Cerebellar nuclear complex (tissue), 1 donor: Measurements from ENCODE around the gene ARHGAP26.

Source experiments
- DNase-seq, 2 experiments: peaks; one replicate each; lab custom pipeline; 2025; lab: John Stamatoyannopoulos, UW

ARHGAP26 gene

DNA sequence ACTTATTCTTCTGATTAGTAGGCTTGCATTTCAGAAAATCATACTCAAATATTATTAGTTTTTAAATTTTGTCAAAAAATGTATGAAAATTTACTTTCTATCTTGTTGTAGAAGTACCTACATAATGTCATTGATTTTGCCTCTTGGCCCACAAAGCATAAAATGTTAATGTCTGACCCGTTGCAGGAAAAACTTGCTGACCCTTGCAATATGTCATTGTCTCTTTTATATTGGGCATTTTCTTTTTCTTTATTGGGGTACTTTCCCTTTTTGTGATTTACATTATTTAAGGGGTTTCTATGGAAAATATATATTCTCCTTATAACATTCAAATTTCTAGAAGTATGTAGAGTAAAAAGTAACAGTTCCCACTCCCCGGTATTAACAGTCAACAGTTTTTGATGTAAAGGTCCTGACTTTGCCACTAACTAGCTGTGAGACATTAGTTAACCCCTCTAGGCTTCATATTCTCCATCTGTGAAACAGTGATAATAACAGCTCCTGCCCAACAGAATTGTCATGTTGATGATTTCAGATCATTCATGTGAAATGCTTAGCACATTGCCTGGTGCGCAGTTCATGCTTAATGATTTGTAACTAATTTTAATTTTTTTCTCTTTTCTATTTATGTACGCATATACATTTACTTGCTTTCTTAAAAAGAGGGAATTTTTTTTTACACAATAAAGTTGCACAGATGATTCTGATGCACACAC lies 243.2 kb downstream of the ARHGAP26 start:
- no peak for DNase-seq

DNA sequence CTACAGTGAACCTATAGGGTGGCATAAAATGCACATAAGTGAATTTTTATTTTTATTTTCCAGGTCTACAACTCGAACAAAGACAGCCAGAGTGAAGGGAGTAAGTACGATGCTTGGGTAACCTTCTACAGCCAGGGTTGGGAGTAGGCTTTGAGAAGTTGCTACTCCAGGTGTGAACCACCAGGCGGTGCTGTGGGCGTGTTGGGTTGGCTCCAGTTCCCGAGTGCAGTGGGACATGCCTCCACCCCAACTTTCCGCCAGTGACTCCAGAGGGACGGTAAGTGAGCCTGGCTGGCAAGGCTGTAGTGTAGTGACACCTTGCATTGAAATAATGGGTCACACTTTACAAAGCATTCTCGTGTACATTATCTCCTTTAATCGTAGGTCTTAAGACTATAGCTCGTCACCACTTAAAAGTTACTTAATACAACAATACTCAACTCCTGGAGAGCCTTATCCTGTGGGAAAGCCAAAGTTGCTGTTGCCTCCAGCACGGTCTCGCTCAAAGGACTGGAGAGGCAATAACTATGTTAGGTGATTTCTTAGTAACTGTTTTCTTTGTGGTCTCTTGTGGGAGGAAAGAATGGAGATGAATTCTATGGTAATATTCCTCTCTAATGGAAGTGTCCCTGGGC lies 244.0 kb downstream of the ARHGAP26 start:
- no peak for DNase-seq

DNA sequence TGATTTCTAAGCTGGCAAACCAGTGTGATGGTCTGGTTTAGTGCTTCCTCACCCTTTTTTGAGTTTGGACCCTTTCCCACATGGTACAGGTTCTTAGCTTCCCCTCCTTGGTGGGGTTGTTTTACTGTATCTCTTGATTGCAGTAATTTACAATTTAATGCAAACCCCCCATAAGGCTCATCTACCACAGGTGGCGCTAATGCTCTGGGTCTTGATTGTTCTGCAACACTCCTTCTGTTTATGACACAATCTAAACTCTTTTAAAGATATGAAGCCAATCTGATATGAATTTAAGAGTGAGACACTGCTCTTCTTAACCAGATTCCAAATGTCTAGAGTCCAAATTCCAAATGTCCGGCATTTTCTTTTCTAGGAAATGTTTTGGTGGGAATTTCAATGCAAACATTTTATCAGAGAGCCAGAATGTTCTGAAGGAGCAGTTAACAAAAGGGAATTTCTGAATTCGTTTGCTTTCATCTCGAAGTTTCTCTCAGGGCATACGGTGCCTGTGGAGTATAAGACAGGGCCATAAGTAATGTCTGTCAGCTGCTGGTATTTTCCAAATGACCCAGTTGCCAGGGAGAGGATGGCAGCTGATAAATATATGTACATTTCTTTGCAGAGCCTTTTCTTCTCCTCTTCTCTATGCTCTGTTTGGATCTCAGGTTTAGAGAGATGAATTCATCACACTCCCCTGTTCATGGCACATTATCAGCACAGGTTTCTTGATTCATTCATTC lies 246.8 kb downstream of the ARHGAP26 start:
- DNase-seq, result no peak

DNA sequence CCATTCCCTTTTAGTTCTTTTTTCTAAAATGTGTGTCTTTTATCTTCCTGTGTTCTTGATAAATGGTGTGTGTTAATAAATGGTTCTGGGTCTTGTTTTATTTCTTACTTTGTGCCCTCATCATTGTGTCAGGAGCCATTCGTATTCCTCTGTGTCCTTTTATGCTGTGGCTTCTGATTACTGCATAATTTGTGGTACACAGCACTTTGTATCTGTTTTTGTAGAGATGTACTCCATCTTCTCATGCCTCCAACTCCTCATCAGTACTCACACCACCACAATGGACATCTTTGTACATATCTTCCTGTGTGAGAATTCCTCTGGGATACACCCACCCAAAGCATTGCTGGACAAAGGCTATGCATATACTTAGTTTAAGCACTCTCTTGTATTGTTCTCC lies 247.4 kb downstream of the ARHGAP26 start:
- no peak for DNase-seq

DNA sequence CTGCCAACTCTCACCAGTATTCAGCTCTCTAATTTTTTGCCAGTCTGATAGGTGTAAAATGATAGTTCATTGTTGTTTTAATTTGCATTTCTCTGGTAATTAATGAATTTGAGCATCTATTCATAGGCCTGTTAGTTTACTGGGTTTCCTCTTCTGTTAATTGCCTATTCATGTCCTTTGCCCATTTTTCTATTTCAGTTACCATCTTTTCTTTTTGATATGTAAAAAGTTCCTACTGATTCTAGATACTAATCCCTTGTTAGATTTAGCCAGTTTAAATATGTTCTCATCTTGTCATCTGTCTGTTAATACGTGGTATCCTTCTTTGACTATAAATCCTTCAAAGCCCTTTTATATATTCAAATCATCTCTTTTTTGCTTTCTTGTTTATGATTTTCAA lies 247.8 kb downstream of the ARHGAP26 start:
- DNase-seq, result no peak

DNA sequence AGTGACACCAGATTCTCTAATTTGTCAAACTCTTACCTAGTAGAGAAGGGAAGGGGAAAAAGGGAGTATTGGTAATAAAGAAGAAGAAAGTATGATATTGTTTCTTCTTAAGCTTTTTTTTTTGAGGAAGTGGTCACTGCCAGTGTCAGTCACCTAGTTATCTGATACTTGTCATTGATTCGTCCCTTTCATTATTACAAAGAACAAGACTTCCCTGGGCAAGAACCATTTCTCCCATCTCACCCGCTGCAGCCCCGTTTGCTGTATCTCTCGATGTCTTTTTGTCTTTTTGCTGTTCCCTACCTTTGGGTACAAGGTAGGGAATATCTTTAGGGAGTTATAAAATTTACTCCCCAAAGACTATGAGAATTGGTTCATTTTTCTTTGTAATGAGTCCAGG lies 249.0 kb downstream of the ARHGAP26 start:
- no peak for DNase-seq

GRCh38 chr5:143019614-143020515 lies 249.7 kb downstream of the ARHGAP26 start:
- no peak for DNase-seq

DNA sequence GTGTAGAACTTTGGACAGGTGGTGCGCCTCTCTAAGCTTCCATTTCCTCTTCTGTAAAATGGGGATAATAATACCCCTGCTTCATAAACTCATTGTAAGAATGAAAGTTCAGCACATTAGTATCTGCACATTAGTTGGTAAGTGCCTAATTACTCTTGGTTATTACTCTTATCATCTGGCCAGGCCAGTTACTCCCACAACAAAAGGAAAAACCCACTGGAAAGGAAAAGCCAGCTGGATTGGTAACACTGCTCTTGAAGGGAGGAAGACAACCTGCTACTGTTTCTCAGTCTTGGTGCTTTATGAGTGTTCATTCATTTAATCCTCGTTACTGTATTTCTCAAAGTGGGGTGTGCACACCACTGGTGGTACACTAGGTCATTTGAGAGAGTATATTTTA lies 251.4 kb downstream of the ARHGAP26 start:
- DNase-seq, result no peak

- peak in 1 of 2 experiments; percentile 23 for DNase-seq
These were observed 253.4 kb downstream of the ARHGAP26 start for GRCh38 chr5:143023411-143024096.

DNA sequence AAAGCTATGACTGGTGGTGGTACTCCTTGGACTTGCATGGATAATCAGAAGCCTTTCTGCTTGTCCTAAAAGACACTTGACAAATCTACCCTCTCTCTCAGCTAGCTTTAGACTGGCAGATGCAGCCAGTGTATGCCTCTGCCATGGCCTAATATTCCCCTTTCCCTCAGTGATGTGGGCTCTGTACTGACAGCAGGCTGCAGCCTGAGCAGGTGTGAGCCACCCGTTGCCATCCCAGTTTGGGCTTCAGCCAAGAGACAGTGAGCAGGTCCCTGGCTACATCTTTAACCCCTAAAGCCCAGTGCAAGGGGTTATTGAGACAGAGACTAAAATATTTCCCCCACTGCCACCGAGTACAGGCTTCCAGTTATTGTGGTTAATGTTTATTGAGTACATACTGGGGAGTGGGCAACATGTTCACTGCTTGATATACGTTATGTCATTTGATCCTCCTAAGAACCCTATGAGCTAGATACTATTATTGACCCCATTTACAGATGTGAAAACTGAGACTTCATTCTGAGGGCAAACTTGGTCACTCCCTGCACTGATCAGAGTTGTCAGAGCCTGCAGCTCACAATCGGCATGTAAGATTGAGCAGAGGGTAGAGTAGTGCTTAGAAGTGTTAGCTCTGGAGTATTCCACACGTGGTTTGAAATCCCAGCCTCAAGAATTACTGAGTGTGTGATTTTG lies 254.2 kb downstream of the ARHGAP26 start:
- no peak for DNase-seq

- peak in 1 of 2 experiments; percentile 36 for DNase-seq
These were observed 255.2 kb downstream of the ARHGAP26 start for GRCh38 chr5:143025376-143025775.

GRCh38 chr5:143025971-143026370 lies 255.8 kb downstream of the ARHGAP26 start:
- no peak for DNase-seq

DNA sequence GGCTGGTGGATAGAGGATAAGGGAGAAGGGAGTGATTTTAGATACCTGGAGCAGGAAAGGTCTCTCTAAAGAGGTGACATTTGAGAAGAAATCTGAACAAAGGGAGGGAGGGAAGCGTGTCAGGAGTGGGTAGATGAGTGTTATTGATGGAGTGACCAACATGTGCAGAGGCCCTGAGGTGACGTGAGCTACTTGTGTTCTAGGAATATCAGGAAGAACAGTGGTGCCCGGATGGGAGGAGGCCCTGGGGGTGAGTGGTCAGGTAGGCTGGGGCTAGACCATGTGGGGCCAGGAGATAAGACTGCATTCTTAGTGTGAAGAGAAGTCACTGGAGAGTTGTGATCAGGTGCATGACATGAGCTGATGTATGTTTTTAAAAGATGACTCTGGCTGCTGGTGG lies 256.2 kb downstream of the ARHGAP26 start:
- DNase-seq, result peak in 1 of 2 experiments; percentile 18

- DNase-seq, result no peak
These were observed 259.1 kb downstream of the ARHGAP26 start for GRCh38 chr5:143029293-143029692.

GRCh38 chr5:143030349-143030748 lies 260.2 kb downstream of the ARHGAP26 start:
- DNase-seq, result no peak

DNA sequence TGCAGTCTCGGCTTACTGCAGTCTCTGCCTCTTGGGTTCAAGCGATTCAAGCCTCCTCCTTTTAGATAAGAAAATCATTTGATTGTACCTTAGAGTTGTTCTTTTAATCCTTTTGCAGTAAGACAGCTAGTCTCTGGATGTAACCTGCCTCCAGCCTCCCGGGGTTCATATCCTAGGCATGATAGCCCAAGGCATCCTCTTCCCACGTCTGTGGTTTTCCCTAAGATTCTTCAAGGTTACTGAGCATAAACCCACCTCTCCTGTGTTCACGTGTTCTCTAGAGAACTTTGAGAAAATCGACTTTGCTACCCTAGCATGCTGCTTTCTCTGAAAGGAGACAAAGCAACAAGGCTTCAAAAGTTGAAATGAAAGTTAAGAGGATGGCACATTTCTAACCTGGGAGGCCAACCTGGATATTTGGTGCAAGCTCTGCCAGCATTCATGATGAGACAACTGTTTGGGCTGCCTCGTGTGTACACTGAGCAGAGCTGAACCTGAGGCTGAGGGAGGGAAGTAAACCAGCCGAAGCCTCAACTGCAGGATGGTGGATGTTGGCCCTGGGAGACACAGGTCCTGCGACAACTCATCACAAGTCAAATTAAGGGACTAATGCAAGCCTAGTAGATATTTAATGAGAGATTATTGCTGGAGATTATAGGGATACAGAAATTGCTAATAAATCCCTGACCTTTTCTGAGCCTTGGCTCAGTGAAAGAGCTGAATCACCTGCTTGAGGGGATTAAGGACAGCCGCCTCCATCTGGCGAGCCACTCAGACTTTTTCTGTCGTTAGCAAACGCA lies 261.8 kb downstream of the ARHGAP26 start:
- peak in 1 of 2 experiments; percentile 21 for DNase-seq

GRCh38 chr5:143032581-143032836 lies 262.3 kb downstream of the ARHGAP26 start:
- no peak for DNase-seq

DNA sequence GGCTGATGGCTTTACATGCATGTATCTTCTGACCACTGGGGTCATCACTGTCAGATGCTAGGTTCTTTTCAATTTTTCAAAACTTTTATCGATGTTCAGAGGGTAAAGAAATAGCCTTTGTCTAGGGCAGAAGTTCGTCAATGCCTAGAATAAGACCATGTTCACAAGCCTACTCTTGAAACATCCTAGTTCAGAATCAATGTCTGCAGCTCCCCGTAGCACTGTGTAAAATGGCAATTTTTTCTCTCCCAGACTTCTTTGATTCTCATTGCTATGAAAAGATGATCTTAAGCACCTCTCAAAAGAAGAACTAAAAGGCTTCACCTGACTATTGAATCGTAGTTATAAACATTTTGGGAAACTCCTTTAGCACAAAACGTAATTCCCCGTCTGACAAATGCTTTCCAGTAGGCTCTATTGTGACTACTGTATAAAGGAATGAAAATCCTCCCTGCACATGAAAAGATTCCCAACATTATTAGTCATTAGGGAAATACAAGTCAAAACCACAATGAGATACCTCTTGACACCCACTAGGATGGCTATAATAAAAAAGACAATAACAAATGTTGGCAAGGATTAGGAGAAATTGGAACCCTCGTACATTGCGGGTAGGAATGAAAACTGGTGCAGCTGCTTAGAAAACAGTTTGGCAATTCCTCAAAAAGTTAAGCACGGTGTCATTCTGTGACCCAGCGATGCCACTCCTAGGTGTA lies 263.5 kb downstream of the ARHGAP26 start:
- DNase-seq, result no peak

GRCh38 chr5:143036146-143036927 lies 266.2 kb downstream of the ARHGAP26 start:
- DNase-seq, result no peak
